ENCODE data around the gene TRPV4. TPM values are rescaled to one million over a fixed set of nuclear protein-coding genes. Genes with fewer than 3 reads are reported as not detected.

The TRPV4 gene
- total RNA-seq, 1 experiment from 2014 or later = 3.1 TPM

DNA sequence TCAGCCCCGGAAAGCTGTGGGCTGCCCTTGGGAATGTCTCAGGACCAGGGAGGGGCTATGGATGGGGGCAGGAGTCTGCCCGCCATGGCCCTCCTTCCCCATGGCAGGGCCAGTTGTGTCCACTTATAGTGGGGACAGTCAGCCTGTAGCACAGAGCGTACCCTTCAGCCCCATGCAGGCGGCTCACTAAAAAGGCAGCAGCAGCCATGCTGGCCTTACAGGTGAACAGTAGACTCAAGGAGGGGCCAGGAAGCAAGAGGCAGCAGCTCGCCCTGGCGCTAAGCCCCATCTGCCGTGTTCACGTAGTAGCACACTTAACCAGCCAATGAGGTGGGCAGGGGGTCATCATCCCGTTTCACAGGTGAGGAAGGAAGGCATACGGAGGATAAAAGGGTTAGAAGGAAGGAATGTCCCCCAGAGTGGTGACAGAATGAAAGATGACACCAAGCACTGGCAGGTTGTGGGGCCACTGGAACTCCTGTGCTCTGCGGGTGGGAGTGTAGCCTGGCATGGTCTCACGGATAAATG lies 66.9 kb downstream of the TRPV4 start:
- no peak overlapping the region for H3K27ac ChIP-seq
- no peaks in the 10 kb centered on the region for H3K27me3 ChIP-seq (ENCODE audit: insufficient read depth, low read depth)
- POLR2A ChIA-PET (ENCODE audit: unreplicated experiment) = no interaction called here
- no peak overlapping the region for H3K4me3 ChIP-seq
- no peaks in the 10 kb centered on the region for H3K4me1 ChIP-seq (replicated peaks; ENCODE audit: insufficient read depth)
- no TSS peak for BruUV-seq (replicated peaks)
- intact Hi-C loops (cut with micrococcal nuclease; ENCODE audit: unreplicated experiment) = no loop called here
- peaks cover 19% of the 10 kb centered on the region for H3F3A ChIP-seq (ENCODE audit: insufficient read depth, low read depth)
- H3K9me2 ChIP-seq (ENCODE audit: insufficient read depth) = no peaks in the 10 kb centered on the region
- DNase-seq = no peak
- H2AFZ ChIP-seq = no peak overlapping the region
- no peaks in the 10 kb centered on the region for H4K20me1 ChIP-seq (ENCODE audit: insufficient read depth)
- H3K9me3 ChIP-seq (ENCODE audit: insufficient read depth, low read depth) = peaks cover 8% of the 10 kb centered on the region; the same call in 1 of the 2 replicates
- H3K4me2 ChIP-seq = no peak overlapping the region
- H3K36me3 ChIP-seq (ENCODE audit: low read depth) = no peaks in the 10 kb centered on the region
- H3K79me2 ChIP-seq (ENCODE audit: low read depth) = peaks cover 6% of the 10 kb centered on the region; the same call in 1 of the 2 replicates
- no peak for TF ChIP-seq EZH2 (IDR thresholded peaks at IDR 0.05; ENCODE audit: low read depth)
- TF ChIP-seq, protein P1, sequence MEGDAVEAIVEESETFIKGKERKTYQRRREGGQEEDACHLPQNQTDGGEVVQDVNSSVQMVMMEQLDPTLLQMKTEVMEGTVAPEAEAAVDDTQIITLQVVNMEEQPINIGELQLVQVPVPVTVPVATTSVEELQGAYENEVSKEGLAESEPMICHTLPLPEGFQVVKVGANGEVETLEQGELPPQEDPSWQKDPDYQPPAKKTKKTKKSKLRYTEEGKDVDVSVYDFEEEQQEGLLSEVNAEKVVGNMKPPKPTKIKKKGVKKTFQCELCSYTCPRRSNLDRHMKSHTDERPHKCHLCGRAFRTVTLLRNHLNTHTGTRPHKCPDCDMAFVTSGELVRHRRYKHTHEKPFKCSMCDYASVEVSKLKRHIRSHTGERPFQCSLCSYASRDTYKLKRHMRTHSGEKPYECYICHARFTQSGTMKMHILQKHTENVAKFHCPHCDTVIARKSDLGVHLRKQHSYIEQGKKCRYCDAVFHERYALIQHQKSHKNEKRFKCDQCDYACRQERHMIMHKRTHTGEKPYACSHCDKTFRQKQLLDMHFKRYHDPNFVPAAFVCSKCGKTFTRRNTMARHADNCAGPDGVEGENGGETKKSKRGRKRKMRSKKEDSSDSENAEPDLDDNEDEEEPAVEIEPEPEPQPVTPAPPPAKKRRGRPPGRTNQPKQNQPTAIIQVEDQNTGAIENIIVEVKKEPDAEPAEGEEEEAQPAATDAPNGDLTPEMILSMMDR (conservative IDR thresholded peaks at IDR 0.05) = no peak
- CTCF ChIA-PET = no interaction called here

DNA sequence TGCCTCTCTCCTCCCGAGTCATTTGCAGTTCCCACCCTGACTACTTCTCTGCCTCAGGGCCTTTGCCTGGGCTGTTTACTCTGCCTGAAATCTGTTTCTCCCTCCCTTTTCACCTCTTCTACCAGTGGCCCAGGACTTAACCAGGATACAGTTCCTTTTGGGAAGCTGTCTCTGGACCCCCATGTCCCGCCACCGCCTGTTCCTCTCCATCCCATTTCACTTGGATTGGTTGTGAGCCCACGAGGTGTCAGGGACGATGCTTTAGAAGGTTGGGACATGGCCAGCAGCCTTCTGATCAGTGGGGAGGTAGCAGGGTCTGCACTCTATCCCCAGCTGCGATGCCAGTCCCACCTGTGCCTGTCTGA lies 67.8 kb downstream of the TRPV4 start:
- no peaks in the 10 kb centered on the region for H3K27me3 ChIP-seq (ENCODE audit: insufficient read depth, low read depth)
- H3K9me3 ChIP-seq (ENCODE audit: insufficient read depth, low read depth) = peaks cover 8% of the 10 kb centered on the region; the same call in 1 of the 2 replicates
- TF ChIP-seq, protein P1 (conservative IDR thresholded peaks at IDR 0.05) = no peak
- no peak for TF ChIP-seq EZH2 (IDR thresholded peaks at IDR 0.05; ENCODE audit: low read depth)
- H3K27ac ChIP-seq = no peak overlapping the region
- no peak for DNase-seq
- no peaks in the 10 kb centered on the region for H3K4me1 ChIP-seq (replicated peaks; ENCODE audit: insufficient read depth)
- H3K4me3 ChIP-seq = no peak overlapping the region
- intact Hi-C loops (cut with micrococcal nuclease; ENCODE audit: unreplicated experiment) = no loop called here
- no TSS peak for BruUV-seq (replicated peaks)
- H3F3A ChIP-seq (ENCODE audit: insufficient read depth, low read depth) = peaks cover 19% of the 10 kb centered on the region
- no peaks in the 10 kb centered on the region for H3K36me3 ChIP-seq (ENCODE audit: low read depth)
- ChIA-PET CTCF (no interaction called here), POLR2A (ENCODE audit: unreplicated experiment) (no interaction called here)
- H3K4me2 ChIP-seq = no peak overlapping the region
- 0 out of 2 replicates have a peak, but pooled peaks cover 2% of the 10 kb centered on the region for H3K79me2 ChIP-seq (ENCODE audit: low read depth)
- H4K20me1 ChIP-seq (ENCODE audit: insufficient read depth) = no peaks in the 10 kb centered on the region
- no peak overlapping the region for H2AFZ ChIP-seq
- H3K9me2 ChIP-seq (ENCODE audit: insufficient read depth) = no peaks in the 10 kb centered on the region

DNA sequence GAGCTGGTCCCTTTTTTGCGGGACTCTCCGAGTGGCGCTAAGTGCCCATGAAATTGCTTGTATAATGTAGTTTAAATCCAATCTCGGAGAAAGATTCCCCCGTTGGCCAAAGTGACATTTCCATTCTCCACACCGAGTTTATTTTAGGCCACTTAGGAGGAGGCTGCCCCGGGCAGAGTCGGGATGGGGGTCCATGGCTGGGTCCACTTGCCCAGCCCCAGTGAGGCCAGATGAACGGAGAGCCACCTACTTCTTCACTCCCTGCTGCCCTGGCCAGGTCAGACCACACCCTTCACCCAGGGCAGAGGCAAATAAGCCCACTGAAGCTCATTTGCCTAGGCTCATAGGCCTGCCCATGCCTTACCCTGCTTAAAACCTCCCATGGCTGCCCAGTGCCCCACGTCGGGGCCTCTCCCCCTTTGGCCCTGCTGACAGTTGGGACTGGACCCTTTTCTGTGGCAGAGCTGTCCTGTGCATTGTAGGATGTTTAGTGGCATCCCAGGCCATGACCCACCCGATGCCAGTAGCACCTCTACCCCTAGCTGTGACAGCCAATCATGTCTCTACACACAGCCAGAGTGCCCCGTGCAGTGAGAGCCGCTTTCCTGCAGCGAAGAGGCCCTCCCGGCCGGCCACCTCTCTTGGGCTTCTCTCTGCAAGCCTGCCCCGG lies 68.3 kb downstream of the TRPV4 start:
- ChIA-PET CTCF (no interaction called here), POLR2A (ENCODE audit: unreplicated experiment) (no interaction called here)
- H4K20me1 ChIP-seq (ENCODE audit: insufficient read depth) = no peaks in the 10 kb centered on the region
- no peak overlapping the region for H3K4me3 ChIP-seq
- intact Hi-C loops (cut with micrococcal nuclease; ENCODE audit: unreplicated experiment) = no loop called here
- peaks cover 8% of the 10 kb centered on the region; the same call in 1 of the 2 replicates for H3K9me3 ChIP-seq (ENCODE audit: insufficient read depth, low read depth)
- H3K4me2 ChIP-seq = no peak overlapping the region
- H3K27ac ChIP-seq = no peak overlapping the region
- no peaks in the 10 kb centered on the region for H3K36me3 ChIP-seq (ENCODE audit: low read depth)
- BruUV-seq (replicated peaks) = no TSS peak
- H3K79me2 ChIP-seq (ENCODE audit: low read depth) = 0 out of 2 replicates have a peak, but pooled peaks cover 2% of the 10 kb centered on the region
- TF ChIP-seq, protein P1 (conservative IDR thresholded peaks at IDR 0.05) = no peak
- TF ChIP-seq EZH2 (IDR thresholded peaks at IDR 0.05; ENCODE audit: low read depth) = no peak
- no peaks in the 10 kb centered on the region for H3K4me1 ChIP-seq (replicated peaks; ENCODE audit: insufficient read depth)
- peaks cover 19% of the 10 kb centered on the region for H3F3A ChIP-seq (ENCODE audit: insufficient read depth, low read depth)
- no peaks in the 10 kb centered on the region for H3K9me2 ChIP-seq (ENCODE audit: insufficient read depth)
- DNase-seq = no peak
- H3K27me3 ChIP-seq (ENCODE audit: insufficient read depth, low read depth) = no peaks in the 10 kb centered on the region
- H2AFZ ChIP-seq = no peak overlapping the region

Data from PC-9 (cell line).